Activated naive CD4-positive, alpha-beta T cell treated with anti-CD3 and anti-CD28 coated beads, Interleukin-2, amount 50 U/mL, for 16 hours (primary cell): Measurements from ENCODE around the gene NCAM1.

Experiments used
- DNase-seq: peaks from one replicate; pipeline ENCODE4 v3.0.0-alpha.2; 2020

The NCAM1 gene

DNA sequence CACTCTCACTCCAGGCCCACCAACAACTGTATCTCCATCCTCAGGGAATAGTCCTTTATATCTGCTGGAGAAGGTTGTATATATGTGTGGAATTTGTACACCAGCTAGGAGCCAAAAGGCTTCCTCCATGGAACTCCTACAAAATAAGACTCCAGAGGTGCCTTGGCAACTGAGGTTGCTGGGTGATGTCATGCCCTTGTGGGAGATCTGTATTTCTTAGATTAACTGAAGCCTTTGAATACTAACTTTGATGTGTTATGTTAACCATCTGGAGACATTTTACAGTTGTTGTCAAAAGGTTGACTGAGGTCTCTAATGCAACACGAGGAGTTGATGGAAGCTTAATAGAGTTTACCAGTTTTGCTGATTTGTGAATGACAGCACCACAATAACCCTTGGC lies 213.7 kb downstream of the NCAM1 start:
- DNase-seq: no peak

DNA sequence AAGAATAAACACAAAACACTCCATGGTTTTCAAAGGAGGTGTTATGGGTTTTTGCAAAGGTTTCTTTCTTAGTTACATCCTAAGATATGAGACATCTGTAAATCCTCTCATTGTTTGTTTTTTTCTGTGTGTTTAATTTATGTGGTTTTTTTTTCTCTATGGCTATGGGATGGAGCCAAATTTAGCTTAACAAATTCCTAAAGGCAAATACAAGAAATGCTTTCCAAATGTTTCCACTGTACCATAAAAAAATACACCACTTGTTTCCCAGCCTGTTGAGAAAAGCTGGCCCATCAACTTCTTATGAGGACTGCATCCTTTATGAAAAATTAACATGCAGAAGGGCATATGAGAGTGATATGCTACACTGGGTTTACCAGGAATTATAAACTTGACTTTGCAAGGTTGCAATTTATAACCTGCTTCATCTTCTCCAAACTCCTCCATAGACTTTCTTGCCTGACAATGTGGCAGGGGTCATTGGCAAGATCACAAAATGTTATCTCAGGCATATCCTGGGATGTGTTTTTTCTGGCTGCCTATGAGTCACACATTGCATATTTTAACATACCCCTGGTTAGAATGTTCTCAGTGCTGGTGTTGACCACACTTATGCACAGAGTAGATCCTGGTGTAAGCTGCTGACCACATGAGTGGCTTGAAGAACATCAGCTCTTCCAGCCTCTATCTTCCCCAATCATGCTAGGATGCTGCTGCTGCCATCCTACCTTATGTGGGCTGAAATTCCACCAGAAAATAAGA lies 215.6 kb downstream of the NCAM1 start:
- no peak for DNase-seq

- DNase-seq: no peak
These were observed 216.5 kb downstream of the NCAM1 start for GRCh38 chr11:113177671-113178070.

DNA sequence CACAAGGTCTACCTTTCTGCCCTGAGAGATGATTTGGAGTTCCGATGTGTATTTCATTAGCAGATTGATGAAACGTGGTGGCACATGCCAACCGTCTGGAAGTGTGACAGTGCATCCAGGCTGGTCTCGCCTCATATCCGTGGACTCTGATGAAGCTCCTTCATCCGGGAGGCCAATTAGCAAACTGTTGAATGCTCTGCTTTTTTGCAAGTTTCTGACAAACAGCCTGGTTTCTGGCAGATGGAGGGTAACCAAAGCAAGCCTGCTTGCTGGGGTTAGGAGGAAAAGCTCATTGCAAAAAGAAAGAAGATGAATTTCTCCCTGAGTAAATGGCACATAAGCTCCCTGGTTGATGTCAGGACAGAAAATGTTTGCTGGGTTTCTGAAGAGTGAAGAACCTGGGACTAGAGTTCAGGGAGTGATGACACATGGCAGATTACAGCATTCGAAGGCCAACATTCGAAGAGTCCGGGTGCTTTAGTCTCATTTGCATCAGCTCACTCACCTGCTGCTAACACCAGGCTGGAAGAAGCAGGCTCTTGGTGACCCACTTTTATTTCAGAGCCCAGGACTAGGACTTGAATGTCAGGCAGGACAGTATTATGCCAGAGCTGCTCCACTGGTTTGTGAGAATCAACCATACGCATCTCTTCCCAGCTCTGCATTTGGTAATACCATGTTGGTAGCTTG lies 217.3 kb downstream of the NCAM1 start:
- no peak for DNase-seq

- no peak for DNase-seq
These were observed 218.0 kb downstream of the NCAM1 start for GRCh38 chr11:113179181-113179704.

- DNase-seq: no peak
These were observed 219.9 kb downstream of the NCAM1 start for GRCh38 chr11:113181094-113181493.

DNA sequence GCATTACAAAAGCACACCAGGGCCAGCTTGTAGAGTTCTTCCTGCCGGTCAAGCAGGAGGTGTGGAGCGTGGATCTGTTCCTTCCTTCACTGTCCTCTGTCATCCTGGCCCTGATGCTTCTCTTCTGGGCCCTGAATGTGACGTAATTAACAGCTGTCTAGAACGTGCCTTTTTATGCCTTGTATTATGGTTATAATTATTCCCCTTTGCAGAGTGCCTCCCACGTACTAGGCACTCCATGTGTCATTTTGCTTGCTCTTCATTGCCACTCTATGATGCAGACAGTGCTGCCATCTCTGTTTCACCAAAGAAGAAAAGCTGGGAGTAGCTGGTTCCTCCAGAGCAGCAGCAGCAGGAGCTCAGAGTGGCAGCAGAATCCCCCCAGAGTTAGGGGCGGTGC lies 221.1 kb downstream of the NCAM1 start:
- no peak for DNase-seq

DNA sequence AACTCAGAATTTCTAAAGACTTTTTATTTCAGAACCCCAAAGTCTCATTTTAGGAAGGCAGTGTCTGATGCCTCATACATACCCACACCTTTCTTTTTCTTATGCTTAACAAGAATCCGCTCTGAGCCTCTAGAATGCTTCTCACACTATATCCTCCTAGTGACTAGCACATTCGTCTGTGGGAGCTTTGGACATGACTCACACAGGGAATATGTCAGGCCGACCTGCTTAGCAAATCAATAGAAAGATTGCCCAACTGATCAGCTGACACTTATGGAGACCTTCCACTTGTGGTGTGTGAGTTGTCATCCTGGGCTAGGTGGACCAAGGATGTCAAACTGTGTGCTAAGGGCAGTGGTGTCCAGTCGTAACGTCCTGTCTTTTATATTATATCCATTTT lies 223.3 kb downstream of the NCAM1 start:
- no peak for DNase-seq

DNA sequence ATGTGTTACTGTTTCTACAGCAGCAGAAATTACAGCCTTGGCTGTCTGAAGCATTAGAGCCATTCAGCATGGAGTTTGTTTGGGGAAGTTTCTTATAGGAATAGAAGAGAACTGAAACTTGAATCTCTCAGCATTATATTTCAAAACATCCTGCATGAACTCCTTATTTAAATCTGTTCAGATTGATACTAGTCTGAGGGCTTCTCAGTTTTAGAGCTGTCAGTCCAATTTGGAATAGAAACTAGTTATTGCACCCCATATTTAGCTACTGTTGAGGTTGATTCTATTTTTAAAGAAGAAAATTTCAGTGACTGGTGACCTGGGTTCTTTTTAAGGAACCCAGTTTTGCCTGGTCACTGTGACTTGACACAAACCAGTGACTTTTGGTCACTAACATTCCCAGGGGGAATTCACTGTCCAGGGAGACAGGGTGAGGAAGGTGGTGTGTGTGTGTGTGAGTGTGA lies 227.2 kb downstream of the NCAM1 start:
- no peak for DNase-seq

DNA sequence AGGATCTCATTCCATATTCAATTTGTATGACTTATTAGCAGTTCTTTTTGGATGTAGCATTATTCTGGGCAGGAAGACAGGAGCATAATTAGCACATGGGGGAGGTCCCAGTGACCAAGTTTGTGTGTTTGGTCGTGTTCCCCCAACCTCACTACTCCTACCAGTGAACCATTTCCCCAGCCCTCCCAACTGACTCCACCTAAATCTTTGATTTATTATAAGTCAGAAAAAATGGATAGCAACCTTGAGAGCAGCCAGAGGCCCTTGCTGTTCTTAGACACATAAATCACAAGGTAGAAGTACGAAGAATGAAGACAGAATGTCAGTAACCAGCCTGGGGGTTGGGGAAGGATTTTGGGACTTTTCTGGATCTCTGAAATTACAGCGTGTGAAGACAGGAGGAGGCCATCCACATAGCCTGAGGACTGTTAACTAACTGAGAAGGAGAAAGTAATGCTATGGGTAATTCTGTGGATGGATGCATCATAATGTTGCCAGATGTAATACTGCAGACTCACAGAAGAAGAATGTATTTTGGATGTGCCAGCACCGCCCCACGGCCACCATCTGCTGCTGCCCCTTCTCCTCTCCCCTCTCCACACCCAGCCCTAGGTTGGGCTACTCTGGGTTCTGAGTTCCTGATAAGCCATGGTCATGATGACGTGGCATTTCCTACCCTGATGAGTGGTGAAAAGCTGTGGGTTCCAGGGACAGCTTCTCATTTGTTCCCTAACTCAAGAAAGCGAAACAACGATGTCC lies 228.9 kb downstream of the NCAM1 start:
- DNase-seq: no peak

- no peak for DNase-seq
These were observed 231.1 kb downstream of the NCAM1 start for GRCh38 chr11:113192121-113192925.

GRCh38 chr11:113193016-113193415 lies 231.8 kb downstream of the NCAM1 start:
- DNase-seq: no peak

- DNase-seq: no peak
These were observed 232.7 kb downstream of the NCAM1 start for GRCh38 chr11:113193946-113194345.

GRCh38 chr11:113195728-113196127 lies 234.5 kb downstream of the NCAM1 start:
- DNase-seq: no peak

DNA sequence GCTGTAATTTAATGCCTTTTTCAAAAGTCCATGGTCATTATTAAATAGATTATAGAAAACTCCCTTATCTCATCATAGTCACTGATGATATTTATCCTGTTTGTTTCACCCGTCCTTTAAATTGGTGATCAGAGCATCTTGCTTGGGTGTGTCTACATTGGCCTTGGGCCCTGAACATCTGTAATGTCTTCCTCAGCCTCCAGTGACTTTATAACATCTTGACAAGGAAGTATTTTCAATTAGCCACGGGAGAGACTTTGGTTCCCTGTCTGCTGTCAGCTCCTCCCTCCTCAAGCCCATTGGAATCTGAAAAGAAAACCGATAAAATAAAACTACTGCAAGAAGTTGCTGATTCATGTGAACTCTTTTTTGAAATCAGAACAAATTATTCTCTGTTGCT lies 236.2 kb downstream of the NCAM1 start:
- no peak for DNase-seq

GRCh38 chr11:113198972-113199661 lies 237.9 kb downstream of the NCAM1 start:
- no peak for DNase-seq

DNA sequence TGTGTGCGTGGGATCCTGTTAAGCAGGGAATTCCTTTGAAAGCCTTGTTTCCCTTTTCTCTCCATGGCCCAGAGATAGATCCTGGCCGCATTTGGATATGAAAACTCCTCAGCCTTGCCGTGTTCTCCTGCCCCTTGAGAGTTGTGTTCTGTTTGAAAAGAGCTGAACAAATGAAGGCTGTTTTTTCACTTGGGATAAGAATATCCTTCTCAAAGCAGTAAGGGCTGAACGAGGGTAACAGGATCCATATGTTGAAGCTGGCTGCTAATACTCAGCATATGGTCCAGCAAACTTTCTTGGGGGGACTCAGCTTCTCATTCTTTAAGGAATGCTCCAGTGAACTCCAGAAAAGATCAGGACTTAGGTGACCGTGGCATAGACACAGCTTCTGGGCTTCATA lies 238.6 kb downstream of the NCAM1 start:
- DNase-seq: no peak

DNA sequence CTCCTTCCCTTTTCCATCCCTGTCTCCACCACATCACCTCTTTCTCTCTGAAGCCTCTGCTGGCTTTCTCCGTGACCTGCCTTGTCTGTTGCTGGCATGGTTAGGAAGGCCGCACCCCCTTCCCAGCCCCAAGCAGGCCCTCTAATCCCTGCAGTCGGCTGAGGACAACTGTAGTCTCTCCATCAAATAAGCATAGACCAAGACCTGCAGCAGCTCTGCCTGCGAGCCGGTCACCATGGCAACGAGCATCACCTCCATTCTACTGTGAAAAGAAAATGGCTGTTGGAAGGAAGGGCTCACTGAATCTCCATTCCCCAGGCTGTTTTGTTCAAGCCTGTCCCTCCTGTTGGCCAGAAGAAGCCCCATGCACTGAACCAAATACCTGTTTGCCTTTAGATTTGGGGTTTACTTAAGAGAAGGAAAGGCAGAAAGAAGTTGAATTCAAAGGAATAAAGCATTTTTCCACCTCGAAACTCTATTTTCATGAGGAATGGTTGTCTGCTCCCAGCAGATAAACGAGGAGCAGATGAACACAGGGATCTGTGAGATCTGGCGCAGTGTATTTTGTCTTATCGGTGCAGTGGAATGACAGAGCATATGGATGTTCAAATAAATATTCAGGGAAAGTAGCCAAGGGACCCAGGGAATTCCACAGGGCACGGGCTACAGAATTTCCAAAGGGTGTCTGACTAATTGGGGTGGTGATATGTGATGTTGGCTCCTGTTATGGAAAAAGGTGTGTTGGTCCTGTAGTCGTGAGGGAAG lies 240.0 kb downstream of the NCAM1 start:
- DNase-seq: no peak

DNA sequence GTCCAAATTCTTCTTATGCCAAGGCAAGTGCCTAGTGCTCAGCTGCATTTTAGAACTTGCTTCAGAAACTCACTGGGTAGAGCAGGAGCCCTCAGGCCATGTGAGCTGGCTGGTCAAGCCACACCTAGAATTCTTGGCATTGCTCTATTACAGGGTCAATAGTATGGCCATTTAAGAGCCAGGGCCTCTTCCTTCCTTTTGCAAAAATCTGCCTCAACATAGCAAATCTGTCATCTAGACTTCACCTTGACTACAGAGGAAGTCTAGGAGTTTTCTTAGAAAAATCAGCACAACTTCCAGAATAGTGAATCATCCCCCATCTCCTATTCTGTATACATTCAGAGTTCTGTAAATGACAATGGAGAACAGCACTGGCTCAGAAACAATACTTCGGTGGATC lies 241.2 kb downstream of the NCAM1 start:
- no peak for DNase-seq

- no peak for DNase-seq
These were observed 242.0 kb downstream of the NCAM1 start for GRCh38 chr11:113203141-113203753.

DNA sequence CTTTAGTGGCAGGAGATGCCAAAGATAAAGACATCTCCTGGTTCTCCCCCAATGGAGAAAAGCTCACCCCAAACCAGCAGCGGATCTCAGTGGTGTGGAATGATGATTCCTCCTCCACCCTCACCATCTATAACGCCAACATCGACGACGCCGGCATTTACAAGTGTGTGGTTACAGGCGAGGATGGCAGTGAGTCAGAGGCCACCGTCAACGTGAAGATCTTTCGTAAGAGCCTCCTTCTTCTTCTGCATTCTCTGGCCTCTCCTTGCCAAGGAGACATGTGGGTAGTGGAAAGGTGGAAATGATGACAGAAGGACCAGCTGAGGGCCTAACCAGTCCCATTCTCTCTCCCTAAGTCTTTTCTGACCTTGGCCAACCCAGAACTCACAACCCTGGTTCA lies 243.1 kb downstream of the NCAM1 start:
- DNase-seq: no peak
